Lower leg skin (tissue), 4 donors: ENCODE measurements around the gene PODN. TPM values are rescaled to one million over a fixed set of nuclear protein-coding genes. Genes with fewer than 3 reads are reported as not detected.
A peak's percentile ranks its signal among the peaks of the same experiment; 100 is the strongest.

Experiments
- DNase-seq, 2 donors: peaks; one replicate each; pipeline ENCODE4 v3.0.0-alpha.2; 2019; ENCODE audit warnings: low spot score in 2 of 2
- H3K4me3 ChIP-seq: fragments of 200-600 bp; sonication (generic); 2 replicates; pipeline ENCODE4 v1.5.1; 2017; ENCODE audit warnings: mild to moderate bottlenecking, low read depth; ENCODE audit not compliant: poor library complexity, severe bottlenecking
- CTCF ChIP-seq, 3 donors: fragments of 450-650 bp; IDR thresholded peaks; one replicate each; pipeline ENCODE4 v1.5.1; 2016; ENCODE audit warnings: antibody characterized with exemption in 3 of 3, mild to moderate bottlenecking in 3 of 3, moderate library complexity in 2 of 3
- POLR2A ChIP-seq, 2 donors: fragments of 450-650 bp; IDR thresholded peaks; one replicate each; pipeline ENCODE4 v1.6.1; 2016 to 2017; ENCODE audit warnings: antibody characterized with exemption in 2 of 2, mild to moderate bottlenecking in 1 of 2, moderate library complexity in 1 of 2
- WGBS, 2 donors: methylation state at CpG; one replicate each; pipeline ENCODE4 v1.1.5; 2018; 5-methylcytosine and 5-hydroxymethylcytosine counted together
- intact Hi-C: fragments of 100-400 bp; cut with DNase I; formaldehyde crosslinking; loops from one replicate; pipeline ENCODE4 v1.15.0; 2023; ENCODE audit warnings: low total_unique reads
- total RNA-seq, 4 donors: library from RNA; depleted of rRNA; stranded (reverse); fragments of >200 nt; gene quantifications; one replicate each; pipeline ENCODE4 v1.1.0, GENCODE V29; 2016

The PODN gene
- total RNA-seq, 4 donors from 2014 or later: 11.3 to 58.8 (median 14.4) TPM

DNA sequence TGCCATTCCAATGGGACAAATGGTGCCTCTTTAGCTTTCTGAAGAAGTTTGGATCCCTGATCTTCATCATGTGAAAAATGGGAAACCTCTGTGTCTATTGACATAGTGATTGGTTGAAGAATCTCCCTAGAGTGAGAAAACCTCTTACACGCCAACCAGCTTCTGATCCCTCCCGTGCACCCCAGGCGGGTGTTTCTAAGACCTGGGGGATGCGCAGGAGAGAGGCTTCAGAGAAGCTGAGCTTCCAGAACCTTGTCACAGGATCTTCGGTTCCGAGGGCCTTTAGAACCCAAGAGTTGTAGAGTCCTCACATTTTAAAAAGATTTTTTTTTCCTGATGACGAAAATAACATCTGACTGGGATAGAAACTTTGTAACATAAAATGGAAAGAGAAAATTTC is 11.3 kb downstream of the PODN start:
- 93 to 95% methylated on average over 7 of the region's 7 CpGs for WGBS, 2 donors
- no peak overlapping the region for H3K4me3 ChIP-seq
- intact Hi-C loops: no loop called here
- TF ChIP-seq CTCF (IDR thresholded peaks at IDR 0.05) (no peak), POLR2A (IDR thresholded peaks at IDR 0.05) (no peak)
- peak in 1 of 2 donors; percentile 34 for DNase-seq

DNA sequence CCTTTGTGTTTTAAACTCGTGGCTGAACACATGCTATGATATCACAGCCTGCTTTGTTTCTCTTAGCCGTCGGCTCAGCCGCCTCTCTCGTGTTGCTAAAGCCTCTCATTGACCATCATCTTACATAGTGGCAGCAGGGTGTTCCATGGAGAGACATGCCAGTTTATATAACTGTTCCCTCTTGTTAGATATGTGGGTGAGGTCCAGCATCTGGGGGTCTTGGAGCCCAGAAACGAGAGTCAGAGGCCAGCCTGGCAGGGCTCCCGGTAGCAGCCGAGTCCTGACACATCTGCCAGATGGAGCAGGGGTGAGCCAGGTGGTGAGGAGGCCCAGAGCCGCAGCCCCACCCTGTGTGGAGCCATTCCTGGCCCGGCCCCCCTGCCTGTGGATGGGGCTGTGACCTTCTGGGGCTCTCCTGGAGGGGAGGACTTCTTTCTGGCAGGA is 11.9 kb downstream of the PODN start:
- TF ChIP-seq POLR2A (IDR thresholded peaks at IDR 0.05) (no peak), CTCF (IDR thresholded peaks at IDR 0.05) (no peak)
- DNase-seq: peak in 1 of 2 donors; percentile 82
- 59 to 68% methylated on average over 7 to 9 of the region's 10 CpGs for WGBS, 2 donors
- intact Hi-C loops: no loop called here
- no peak overlapping the region for H3K4me3 ChIP-seq

GRCh38 chr1:53074313-53075154 is 12.5 kb downstream of the PODN start:
- peak in 1 of 2 donors; percentile 64 for DNase-seq
- 91 to 96% methylated on average over 3 to 8 of the region's 8 CpGs for WGBS, 2 donors
- TF ChIP-seq POLR2A (IDR thresholded peaks at IDR 0.05) (no peak), CTCF (IDR thresholded peaks at IDR 0.05) (no peak)
- intact Hi-C loops: no loop called here
- H3K4me3 ChIP-seq: no peak overlapping the region

GRCh38 chr1:53075206-53075605 is 13.2 kb downstream of the PODN start:
- DNase-seq: peak in 1 of 2 donors; percentile 62
- intact Hi-C loops: no loop called here
- TF ChIP-seq POLR2A (IDR thresholded peaks at IDR 0.05) (no peak), CTCF (IDR thresholded peaks at IDR 0.05) (no peak)
- 98% methylated on average over 4 of the region's 4 CpGs for WGBS, 2 donors
- H3K4me3 ChIP-seq: no peak overlapping the region

DNA sequence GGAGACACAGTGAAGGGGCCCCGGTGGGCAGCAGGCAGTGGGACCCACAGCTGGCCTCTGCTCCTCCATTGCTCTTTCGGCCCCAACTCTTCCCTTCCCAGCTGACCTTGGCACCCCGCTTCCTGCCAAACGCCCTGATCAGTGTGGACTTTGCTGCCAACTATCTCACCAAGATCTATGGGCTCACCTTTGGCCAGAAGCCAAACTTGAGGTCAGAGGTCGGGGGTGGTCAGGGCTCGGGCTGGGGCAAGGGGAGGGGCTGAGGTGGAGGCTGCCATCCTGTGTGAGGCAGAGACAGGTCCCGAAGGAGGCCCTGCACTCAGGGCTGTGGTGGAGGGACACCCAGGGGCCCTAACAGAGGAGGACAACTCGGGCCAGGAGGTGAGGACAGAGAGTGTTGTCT is 13.7 kb downstream of the PODN start:
- TF ChIP-seq CTCF (IDR thresholded peaks at IDR 0.05) (no peak), POLR2A (IDR thresholded peaks at IDR 0.05) (no peak)
- DNase-seq: peak in 1 of 2 donors; percentile 79

More for the DNA sequence above, 13.7 kb downstream of the PODN start:
- WGBS, 2 donors: 71 to 75% methylated on average over 8 of the region's 8 CpGs
- H3K4me3 ChIP-seq: no peak overlapping the region
- intact Hi-C loops: no loop called here
